GM12801 (cell line): ENCODE results near the gene NUP210L.

Source experiments
- TF ChIP-seq, protein P1 (sequence below): IDR thresholded peaks from one replicate; pipeline ENCODE4 v1.5.1; 2011; ENCODE audit warnings: control low read depth; ENCODE audit not compliant: insufficient read length; ENCODE audit errors: extremely low read depth

Gene NUP210L

DNA sequence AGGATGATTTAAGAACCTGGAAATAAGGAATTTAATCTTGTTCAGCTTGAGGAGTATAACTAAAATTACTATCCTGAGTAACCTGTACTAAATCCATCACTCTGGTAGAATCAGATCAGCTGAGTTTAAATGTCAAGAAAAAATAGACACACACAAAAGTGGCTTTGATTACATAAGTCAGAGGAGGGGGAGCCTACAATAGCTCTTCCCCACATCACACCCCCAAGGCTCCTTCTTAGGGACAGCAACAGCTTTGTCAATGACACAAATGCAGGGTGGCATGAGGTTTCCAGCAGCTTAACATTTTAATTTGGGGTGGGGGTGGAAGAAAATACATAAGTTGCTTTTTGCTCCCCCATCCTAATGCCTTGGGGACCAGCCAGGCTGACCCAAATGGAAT is 12.6 kb upstream of the NUP210L start:
- TF ChIP-seq, protein P1, sequence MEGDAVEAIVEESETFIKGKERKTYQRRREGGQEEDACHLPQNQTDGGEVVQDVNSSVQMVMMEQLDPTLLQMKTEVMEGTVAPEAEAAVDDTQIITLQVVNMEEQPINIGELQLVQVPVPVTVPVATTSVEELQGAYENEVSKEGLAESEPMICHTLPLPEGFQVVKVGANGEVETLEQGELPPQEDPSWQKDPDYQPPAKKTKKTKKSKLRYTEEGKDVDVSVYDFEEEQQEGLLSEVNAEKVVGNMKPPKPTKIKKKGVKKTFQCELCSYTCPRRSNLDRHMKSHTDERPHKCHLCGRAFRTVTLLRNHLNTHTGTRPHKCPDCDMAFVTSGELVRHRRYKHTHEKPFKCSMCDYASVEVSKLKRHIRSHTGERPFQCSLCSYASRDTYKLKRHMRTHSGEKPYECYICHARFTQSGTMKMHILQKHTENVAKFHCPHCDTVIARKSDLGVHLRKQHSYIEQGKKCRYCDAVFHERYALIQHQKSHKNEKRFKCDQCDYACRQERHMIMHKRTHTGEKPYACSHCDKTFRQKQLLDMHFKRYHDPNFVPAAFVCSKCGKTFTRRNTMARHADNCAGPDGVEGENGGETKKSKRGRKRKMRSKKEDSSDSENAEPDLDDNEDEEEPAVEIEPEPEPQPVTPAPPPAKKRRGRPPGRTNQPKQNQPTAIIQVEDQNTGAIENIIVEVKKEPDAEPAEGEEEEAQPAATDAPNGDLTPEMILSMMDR, result no peak

DNA sequence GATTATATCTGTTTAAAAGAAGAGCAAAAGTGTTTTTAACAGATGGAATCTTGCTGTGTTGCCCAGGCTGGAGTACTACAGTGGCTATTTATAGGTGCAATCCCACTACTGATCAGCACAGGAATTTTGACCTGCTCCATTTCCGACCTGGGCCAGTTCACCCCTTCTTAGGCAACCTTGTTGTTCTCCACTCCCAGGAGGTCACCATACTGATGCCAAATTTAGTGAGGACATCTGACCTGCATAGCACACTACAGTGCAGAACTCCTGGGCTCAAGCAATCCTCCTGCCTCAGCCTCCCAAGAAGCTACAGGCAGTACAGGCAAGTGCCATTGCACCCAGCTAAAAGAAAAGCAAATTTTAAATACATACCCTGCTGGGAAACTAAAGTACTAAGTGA is 11.3 kb upstream of the NUP210L start:
- TF ChIP-seq, protein P1, result no peak

DNA sequence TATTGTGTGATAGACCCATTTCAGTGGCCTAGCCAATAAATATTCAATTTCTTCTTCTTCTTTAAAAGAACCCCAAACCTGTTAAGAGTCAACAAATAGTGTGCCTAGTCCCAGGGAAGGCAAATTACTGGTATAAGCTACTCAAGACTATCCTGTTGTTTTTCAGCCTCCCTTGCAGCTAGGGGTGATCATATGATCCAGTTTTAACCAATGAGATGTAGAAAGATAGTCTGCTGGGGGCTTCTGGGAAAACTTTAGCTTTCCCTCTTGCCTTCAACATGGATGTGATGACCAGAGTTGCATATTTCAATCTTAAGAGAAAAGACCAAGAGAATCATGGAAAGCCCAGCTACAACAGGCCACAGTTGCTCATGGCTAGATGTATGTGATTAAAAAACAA is 4.7 kb upstream of the NUP210L start:
- TF ChIP-seq, protein P1, result no peak

DNA sequence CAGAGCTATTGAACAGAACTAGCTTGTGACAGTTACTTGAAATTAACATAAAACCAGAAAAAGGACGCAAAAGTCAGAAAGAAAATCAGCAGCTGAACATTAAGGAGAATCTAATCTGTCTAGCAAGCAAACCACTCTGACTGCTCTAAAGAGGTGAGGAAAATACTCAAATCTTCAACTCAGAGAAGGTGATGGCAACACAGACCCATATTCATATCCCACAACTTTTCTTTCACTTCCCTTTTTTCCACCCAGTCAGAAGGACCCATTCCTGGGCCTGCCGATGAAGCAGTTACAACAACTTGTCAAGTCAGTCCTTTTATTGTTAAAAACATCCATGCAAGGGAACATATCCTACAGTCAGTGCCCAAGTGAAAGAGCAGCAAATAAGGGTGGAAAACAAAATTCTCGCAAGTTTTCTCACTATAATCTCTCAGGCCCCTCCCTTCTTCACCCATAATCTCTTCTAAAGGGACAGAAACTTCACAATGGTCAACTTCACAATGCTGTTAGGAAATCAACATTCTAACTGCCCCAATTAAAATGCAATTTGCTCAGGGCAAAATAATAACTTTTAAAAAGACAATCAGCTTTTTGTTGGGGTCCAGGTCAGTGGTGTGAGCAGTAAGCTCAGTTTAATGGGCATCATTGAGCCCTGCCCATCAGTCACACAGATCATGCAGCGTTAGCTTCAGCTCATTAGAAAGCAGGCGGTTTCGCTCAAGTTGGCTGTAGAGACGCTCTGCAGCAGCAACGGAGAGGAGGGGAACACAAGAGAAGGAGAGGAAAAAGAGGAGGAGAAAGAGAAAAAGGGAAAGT is 3.6 kb upstream of the NUP210L start:
- TF ChIP-seq, protein P1, result no peak

DNA sequence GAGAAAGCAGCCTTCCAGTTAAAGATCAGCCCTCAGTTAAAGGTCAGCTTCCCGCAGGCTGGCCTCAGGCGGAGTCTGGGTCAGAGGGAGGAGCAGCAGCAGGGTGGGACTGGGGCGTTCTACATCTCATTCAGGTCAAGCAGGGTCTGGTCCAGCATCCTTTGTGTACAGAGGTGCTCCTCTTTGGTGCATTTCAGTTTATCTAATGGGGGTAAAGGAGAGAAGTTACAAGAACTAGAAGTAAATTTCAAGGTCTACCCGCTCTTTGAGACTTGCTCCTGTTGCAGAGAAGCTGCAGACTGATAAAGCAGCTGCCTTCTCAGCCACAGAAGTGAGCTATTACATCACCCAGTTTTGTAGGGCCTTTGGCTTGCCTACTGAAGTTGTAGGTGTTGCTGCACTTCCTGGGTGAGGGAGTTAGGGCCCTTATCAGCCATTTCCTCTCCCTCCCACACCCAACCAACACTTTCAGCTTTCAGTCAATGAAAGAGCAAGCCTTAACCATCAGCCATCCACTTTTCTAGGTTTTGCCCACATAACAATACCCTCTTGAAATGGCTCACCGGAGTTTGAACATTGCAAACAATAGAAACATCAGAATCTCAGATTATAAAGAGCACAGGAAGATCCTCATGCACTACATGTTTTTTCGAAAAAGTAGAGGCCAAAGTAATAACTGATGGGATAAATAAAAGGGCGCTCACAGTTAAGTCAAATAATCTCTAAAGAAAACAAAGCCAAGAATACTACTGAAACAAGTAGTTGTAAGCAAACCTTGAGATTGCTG is 2.8 kb upstream of the NUP210L start:
- TF ChIP-seq, protein P1, result no peak

DNA sequence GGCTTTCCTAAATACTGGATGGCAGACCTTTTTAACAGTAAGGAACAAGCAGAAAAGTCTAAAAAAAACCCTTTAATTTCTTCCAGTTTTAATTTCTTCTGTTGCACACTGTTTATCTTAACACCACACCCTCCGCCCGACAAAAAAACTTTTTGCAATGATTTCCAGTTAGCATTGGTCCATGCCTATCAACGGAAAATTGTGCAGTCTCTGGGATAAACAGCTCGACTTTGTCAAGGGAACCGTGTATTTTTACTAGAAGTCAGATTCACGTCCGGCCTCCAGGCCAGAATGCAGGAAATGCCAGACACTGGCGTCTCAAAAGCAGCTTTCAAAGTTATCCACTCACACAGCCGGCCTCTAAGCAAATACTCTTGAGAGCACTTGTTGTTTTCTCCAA is 378 bp upstream of the NUP210L start:
- TF ChIP-seq, protein P1, result no peak

DNA sequence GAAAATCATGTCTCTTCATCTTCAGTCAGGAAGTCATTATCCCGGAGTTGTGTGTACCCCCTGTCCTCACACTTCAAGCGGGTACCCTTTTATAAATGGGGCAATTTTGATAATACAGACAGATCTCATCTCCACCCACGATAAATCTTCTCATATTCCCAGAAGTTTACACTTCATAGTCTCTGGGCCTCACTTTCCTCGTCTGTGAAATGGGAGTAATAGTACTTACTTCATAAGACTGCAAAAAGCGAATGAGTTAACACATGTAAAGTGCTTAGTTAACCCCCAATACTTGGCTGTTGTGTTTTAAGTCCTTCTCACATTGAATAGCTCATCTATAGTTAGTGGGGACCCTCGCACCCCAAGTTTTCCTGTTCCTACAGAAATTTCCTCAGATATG is 820 bp downstream of the NUP210L start:
- TF ChIP-seq, protein P1, result no peak
